HG02588 (cell line): ENCODE data around the gene CHADL.

Source experiments
- ATAC-seq: cut with Tn5 transposase; IDR thresholded peaks from one replicate; pipeline ENCODE4 v1.9.1; 2021; ENCODE audit warnings: mild to moderate bottlenecking, moderate library complexity; ENCODE audit not compliant: unreplicated experiment

CHADL gene

DNA sequence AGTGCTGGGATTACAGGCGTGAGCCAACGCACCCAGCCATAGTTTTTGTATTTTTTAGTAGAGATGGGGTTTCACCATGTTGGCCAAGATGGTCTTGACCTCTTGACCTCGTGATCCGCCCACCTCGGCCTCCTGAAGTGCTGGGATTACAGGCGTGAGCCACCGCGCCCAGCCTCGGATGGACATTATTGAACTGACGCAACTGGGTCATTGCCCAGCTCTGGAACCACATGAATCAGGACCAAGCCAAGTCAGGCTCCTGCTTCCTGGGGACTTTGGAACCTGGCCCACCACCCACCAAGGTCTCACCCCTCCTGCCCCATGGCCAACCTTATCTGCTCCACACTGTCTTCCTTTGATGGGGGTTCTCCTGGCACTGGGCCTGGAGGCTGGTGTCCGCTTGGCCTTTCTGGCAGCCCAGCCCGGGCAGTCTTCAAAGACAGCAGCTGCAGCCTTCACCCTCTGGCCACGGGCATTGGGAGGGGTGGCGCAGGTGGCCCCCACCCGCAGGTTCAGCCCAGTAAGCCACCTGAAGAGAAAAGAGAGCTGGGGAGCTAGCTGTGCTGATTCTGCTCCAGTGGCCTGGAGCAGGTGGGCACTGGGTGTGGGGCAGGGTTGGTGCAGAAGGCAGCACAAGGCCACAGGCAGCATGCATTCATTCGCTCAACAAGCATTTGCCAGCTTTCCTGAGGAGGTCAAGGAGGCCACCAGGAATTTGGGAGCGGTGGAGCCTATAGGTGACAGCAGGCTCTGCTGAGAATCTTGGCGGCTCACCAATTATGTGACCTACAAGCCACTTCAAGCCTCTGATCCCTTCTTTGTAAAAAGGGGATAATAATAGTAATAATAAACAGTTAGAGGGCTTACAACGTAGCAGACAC lies 5.7 kb downstream of the CHADL start:
- no peak for ATAC-seq

DNA sequence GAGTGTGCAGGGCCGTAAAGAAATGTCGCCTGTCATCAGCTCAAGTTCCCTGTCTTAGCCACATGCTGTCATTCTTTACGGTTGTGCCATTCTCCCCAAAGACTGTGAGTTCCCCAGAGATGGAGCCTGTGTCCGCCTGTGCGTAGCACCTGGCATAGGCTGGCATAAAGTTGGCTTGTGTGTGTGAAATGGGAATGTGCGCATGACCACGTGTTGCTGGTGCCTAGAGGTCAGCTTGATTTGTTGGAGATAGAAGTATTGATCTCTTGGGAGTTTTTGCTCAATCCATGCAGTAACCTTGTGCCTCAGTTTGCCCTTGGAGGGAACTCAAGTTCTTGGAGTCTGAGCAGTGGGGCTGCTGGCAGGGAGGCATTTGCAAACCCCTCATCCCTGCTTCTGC lies 9.4 kb downstream of the CHADL start:
- no peak for ATAC-seq

DNA sequence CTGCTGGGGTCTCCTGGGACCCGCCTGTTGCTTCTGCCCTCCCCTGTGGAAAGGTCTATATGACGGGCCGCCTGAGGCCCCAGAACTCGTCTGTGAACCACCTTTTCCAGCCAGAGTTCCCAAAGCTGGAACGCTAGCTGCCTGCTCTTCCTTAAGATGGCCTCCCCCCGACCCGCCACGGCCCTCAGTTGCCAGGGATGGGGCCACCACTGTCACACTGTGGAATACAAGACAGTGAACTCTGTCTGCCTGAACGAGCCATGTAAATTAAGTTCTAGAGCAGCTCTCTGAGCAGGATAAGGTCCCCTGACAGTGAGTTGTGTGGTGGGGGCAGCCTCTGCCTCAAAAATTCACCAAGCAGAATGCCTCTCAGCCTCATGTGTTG lies 10.3 kb downstream of the CHADL start:
- no peak for ATAC-seq

DNA sequence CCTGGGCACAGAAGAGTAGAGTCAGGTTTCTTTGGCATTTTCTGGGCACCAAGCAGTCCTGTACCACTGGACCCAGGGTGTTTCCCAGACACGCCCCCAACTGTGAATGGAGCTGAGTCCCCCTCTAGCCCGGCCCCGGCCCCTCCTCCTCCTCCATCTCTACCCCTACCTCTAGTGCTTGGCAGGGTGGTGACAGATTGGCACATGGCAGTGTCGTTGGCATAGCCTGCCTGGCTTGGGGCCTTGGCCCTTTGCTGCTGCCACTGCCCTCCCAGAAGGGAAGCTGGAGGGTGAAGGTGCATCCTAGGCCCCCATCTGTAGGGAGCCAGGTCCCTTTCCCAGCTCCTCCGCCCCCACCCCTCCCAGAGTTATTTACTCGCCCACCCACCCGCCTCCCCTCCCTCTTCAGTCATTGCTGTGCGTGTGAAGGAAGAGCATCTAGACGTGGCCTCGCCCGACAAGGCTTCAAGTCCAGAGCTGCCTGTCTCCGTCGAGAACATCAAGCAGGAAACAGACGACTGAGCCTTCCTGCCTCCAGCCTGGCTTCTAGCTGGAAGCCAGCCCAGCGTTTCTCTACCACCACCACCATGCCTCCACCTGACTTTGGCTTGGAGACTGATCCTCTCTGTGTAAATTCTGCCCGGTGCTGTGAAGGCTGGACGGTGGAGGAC lies 10.9 kb downstream of the CHADL start:
- ATAC-seq, result no peak

DNA sequence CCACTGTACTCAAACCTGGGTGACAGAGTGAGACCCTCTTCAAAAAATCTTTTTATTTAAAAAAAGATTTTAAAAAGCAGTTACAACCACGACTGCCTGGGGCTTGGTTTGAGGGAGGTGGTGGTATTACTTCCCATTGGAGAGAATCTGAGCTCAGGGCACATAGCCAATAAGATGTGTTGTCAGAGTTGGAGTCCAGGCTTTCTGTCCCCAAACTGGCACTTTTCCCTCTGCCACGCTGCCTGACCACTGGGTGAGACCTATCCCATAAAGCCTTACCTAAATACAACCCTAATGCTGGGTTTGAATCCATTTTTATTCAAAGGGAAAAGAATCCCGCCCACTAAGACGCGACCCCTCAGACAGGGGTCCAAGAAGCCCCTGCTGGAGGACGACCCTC lies 11.5 kb downstream of the CHADL start:
- ATAC-seq, result no peak

DNA sequence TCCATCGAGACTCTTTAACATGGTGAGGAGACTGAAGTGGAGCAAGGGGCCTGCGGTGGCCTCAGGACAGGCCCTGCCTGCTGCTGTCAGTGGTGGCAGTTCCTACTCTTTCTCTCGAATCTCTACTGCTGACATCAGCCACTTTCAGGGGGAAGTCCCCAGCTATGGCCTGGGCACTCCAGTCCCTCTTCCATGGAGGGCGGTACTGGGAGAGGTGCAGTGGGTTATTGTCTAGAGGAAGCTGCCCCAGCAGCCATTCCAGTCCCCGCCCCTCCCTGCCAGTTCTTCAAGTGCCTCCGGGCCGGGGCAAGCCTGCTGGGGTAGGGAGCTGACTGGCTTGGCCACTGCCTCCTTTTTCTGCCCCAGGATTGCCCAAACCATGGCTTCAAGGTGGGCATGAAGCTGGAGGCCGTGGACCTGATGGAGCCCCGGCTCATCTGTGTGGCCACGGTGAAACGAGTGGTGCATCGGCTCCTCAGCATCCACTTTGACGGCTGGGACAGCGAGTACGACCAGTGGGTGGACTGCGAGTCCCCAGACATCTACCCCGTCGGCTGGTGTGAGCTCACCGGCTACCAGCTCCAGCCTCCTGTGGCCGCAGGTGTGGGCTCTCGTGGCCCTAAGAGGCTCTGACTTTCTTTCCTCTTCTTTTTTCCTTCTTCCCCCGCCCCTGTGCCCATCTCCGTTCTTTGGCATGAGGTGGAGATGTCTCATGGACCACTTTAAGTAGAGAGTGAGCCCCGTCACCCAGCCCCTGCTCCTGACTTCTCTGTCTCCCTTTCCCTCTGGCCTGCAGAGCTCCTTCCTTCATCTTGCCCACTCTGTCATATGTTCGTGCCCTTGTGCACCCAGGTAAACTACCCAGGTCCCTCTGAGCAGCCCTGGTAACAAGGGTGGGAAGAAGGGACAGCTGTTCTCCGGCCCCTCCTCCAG lies 13.7 kb downstream of the CHADL start:
- no peak for ATAC-seq

DNA sequence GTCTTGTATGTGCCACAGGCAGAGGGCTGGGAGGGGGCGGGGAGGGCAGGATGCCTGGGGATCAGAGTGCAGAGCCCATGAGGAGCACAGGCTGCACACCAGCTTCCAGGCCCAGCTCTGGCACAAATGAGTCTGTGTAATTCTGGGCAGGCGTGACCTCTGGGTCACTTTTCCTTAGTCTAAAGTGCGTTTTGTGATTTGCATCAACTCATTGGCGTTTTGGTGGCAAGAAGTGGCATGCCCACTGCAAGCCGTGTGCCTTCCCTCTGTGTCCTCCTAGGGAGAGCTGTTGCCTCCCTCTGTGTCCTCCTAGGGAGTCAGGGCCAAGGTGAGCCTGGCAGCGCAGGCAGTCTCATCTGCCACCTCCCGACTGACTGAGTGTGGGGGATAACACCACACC lies 17.2 kb downstream of the CHADL start:
- ATAC-seq, result no peak

DNA sequence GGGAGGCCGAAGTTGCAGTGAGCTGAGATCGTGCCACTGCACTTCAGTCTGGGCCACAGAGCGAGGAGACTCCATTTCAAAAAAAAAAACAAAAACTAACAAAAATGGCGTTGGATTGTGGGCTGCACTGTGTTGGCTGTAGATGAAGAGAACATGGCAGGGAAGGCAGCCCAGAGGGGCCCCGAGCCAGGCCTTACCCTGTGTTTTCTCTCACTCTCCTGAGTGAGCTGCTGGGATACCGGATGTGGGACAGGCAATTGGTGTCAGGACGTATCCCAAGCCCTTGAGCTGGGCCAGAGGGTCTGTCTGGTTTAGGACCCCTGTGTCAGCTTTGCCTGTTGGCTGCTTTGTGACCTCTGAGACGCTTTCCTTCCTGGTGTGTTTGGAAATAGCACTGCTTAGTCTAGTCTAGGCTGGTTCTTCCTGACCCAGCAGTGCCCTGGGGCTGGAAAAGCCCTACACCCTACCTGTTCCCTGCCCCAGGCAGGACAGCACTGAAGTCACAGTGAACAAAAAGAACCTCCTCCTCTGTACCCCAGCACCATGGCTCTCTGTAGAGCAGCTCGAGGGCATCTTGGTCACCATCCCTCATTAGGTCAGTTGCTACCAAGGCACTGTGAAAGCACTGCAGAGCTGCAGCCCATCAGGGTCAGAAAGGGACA lies 17.8 kb downstream of the CHADL start:
- ATAC-seq, result no peak

DNA sequence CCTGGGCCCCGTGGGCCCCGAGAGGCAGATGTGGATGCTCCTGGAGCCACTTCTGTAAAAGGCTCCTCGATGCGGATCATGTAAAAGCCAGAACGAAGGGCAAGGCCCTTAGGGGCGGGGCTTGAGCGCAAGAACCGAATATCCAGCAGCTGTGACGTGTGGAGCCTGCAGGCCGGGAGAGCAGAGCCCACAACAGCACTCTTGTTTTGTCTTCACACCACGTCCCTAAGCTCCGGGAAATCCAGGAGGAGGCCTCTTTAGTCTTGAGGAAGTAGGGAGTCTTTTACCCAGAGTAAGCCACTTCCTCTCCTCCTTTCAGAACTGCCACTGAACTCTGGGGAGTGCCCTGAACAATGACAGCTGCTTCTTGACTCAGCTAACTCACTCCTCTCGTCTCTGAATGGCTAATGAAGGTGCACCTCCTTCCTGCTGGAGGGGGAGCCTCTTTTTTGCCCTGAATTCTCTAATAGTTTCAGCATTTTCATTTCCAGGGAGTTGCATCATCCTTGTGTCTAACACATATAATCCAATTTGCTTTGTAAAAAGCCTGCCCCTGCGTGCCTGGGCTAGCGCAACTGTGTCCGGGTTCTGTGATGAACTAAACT lies 23.1 kb downstream of the CHADL start:
- ATAC-seq, result no peak

DNA sequence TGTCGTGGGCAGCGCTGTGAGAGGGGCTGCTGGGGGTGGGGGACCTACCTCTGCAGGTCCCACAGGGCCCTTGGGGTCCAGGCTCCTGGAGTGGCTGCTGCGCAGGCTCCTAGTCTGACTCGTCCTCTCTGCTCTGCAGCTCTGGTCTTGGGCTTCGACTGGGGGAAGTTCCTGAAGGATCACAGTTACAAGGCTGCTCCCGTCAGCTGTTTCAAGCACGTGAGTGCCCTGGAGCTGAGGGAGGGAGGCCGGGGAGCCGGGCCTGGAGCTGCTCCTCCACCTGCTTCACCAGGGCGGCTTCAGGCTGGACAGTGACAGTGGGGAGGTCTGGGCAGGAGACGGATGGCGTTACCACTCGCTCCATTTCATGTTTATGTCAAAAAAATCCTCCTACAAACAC lies 23.7 kb downstream of the CHADL start:
- ATAC-seq, result no peak

DNA sequence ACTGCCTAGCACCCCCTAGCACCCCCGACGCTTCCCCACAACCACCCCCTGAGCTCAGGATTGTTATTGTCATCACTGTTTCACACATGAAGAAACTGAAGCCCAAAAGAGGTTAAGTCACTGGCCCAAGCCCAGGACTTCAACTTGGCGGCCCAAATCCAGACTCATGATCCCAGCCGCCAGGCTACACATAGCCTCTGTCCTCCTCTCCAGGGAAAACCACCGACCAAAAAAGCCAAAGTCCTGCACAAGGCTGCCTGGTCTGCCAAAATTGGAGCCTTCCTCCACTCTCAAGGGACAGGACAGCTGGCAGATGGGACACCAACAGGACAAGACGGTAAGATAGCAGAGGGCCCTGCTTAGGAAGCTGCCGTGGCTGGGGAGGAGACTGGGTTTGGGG lies 24.8 kb downstream of the CHADL start:
- ATAC-seq, result no peak

DNA sequence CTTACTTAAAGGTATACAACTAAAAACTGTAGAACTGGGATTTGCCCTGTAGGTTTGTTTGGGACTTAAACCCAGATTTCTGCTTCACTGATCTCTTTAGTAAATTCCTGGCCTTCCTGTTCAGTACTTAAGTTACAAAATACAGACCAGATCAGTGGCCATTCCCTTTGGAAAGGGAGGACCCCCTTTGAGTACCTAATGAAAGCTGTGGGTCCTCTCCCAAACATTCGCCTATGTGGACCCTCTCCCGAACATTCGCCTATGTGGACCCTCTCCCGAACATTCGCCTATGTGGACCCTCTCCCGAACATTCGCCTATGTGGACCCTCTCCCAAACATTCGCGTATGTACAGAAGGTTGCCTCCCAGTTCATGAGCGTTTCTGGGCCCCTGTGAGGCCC lies 25.3 kb downstream of the CHADL start:
- ATAC-seq, result no peak

DNA sequence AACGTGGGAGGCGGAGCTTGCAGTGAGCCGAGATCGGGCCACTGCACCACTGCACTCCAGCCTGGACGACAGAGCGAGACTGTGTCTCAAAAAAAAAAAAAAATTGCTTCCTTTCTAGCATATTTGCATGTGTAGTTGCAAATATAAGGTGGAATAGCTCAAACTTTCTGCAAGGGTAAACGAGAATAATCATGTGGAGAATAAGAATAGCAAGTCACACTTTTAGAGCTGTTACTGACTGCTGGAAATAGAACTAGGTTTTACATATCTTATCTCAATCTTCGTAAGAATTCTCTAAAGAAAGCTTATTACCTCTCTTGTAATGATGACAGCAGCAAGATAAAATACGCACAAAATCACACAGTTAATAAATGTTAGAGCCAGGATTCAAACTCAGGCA lies 34.0 kb downstream of the CHADL start:
- ATAC-seq, result no peak

DNA sequence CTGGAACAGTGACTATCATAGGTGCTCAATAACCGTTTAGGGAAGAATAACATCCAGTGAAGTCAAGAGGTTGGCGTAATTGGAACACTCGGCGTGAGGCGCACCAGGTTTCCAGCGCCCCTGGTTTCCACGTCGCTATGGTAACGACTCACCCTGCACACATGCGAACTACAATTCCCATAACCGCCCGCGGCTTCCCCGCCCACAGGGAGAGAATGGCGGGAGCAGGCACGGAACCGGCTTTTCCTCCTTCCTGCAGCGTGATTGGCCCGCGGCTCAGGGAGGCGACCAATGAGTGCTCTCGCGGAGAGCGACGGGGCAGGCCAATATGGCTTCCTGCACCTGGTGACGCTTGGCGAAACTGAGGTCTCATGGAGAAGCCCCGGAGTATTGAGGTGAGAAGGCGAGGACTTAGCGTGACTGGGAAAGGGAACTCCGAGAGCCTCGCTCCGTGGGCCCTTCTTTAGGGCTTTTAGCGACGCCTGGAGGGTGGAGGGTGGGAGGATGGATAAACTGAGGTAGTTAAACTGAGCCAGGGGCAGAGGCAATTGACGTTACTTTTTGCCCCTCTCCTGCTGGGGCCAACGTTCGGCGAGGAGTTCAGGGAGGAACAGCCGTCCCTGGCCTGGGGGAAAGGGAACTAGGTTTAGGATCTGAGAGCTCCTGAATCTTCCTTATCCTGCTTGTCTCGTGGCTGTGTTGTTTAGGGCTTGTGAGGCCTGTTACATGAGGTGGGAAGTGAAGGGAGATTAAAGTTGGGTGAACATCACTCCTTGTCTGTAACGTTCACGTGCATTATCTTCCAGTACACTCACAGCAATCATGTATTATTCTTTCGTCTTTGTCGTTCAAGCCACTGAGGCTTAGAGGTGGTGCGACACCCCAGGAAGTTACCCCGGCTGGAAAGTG lies 35.5 kb downstream of the CHADL start, which contains the start of gene L3MBTL2:
Gene L3MBTL2 (plus strand): TSS at position 321 of the 909 bp plus-strand sequence. CDS start 51 bp downstream, at position 372.
- peak; percentile 93 for ATAC-seq

DNA sequence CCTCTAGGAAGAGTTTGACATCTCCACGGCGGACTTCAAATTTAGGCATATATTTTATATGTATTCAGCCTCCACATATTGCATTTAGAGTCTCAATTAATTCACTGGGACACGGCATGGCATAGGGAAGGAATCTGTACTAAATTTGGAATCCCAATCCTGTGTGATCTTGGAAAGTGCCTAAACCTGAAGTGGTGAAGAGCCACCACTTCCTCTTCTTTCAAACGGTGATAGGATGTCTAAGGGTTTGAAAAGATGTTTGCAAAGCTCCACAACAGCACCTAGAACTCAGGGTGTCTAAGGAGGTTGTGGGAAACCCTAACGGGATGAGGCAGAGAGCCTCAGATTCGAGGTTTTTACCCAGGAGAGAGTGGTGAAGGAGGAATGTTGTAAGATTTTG lies 36.7 kb downstream of the CHADL start:
- no peak for ATAC-seq

DNA sequence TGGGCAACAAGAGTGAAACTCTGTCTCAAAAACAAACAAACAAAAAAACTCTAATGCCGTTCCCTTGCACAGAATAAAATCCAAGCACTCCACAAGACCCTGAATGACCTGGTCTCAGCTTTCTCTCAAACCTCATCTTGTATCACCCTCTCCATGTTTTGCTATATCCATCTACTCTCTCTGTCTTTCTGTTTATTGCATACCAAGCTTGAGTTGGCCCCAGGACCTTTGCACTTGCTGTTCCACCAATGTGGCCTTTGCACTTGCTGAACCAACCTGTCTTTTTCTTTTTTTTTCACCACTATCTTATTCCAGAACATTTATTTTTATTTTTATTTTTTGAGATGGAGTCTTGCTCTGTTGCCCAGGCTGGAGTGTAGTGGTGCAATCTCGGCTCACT lies 37.6 kb downstream of the CHADL start:
- no peak for ATAC-seq

DNA sequence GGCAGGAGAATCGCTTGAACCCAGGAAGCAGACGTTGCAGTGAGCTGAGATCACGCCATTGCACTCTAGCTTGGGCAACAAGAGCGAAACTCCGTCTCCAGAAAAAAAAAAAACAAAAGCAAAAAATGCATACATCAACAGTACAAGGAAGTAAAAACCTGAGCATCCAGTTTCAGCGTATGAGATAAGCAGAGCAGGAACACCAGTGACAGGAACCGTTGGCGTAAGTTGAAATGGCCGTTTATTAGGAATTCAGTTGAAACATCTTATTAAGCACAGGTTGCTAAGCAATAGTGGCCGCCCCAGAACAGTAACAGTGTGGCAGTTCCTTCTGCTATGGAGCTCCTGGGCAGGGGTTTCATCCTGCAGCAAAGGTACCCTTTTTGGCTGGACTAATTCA lies 39.6 kb downstream of the CHADL start:
- no peak for ATAC-seq

DNA sequence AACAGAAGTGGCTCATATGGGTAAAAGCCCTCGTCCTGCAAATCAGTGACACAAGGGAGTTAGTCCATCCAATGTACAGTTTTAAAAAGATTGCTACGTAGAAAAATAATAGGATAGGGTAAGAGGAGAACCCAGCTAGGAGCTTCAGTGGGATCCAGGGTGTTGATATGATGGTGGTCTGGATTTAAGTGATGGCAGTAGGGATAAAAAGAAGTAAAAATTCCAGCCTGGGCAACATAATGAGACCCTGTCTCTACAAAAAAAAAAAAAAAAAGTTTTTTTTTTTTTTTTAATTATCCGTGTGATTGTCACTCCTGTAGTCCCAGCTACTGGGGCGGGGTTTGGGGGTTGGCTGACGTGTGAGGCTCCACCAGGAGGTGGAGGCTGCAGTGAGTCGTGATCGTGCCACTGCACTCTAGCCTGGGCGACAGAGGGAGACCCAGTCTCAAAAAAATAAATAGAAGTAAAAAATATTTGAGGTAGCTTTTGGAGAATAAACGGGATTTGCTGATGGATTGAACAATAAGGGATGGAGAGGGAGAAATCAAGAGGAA lies 42.6 kb downstream of the CHADL start:
- ATAC-seq, result no peak
